Fibroblast of villous mesenchyme (primary cell): ENCODE data around the gene CNTN4. TPM values are rescaled to one million over a fixed set of nuclear protein-coding genes. Genes with fewer than 3 reads are reported as not detected.

Experiments
- DNase-seq: peaks from one replicate; pipeline ENCODE4 v3.0.0-alpha.2; 2010; ENCODE audit warnings: low read depth
- H3K4me3 ChIP-seq: 2 replicates; pipeline ENCODE4 v1.5.1; 2011; ENCODE audit warnings: low read depth, mild to moderate bottlenecking, low read length
- CTCF ChIP-seq: IDR thresholded peaks from 2 replicates; pipeline ENCODE4 v1.5.1; 2012; ENCODE audit warnings: low read depth, mild to moderate bottlenecking, low read length; ENCODE audit not compliant: insufficient read depth
- total RNA-seq: library from RNA; depleted of rRNA; stranded (reverse); fragments of >200 nt; gene quantifications from 2 replicates; pipeline ENCODE4 v1.2.3, GENCODE V29; 2012

Gene CNTN4
- total RNA-seq, 1 donor: 6.9 TPM

GRCh38 chr3:2635511-2635910, 536.8 kb downstream of the CNTN4 start:
- H3K4me3 ChIP-seq: no peak overlapping the region
- DNase-seq: peak; percentile 4
- TF ChIP-seq CTCF: no peak

- no peak for TF ChIP-seq CTCF
These were observed 544.9 kb downstream of the CNTN4 start for GRCh38 chr3:2643606-2644005.

GRCh38 chr3:2645001-2645400, 546.3 kb downstream of the CNTN4 start:
- no peak for TF ChIP-seq CTCF
- no peak overlapping the region for H3K4me3 ChIP-seq
- no peak for DNase-seq

More at GRCh38 chr3:2643606-2644005, 544.9 kb downstream of the CNTN4 start:
- H3K4me3 ChIP-seq: no peak overlapping the region
- DNase-seq: no peak

- peak; percentile 37 for DNase-seq
- H3K4me3 ChIP-seq: no peak overlapping the region
- TF ChIP-seq CTCF: no peak
These were observed 552.1 kb downstream of the CNTN4 start for GRCh38 chr3:2650746-2651145.

- no peak for TF ChIP-seq CTCF
- no peak for DNase-seq
- H3K4me3 ChIP-seq: no peak overlapping the region
These were observed 553.7 kb downstream of the CNTN4 start for GRCh38 chr3:2652386-2652785.

- no peak overlapping the region for H3K4me3 ChIP-seq
- no peak for TF ChIP-seq CTCF
- peak; percentile 90 for DNase-seq
These were observed 555.0 kb downstream of the CNTN4 start for GRCh38 chr3:2653706-2654105.

- DNase-seq: peak; percentile 61
- no peak for TF ChIP-seq CTCF
- H3K4me3 ChIP-seq: no peak overlapping the region
These were observed 556.6 kb downstream of the CNTN4 start for GRCh38 chr3:2655229-2655701.
